Dedifferentiated amniotic fluid mesenchymal stem cell (primary cell): ENCODE results near the gene PMM1.
"Not testable (repeated sequence)": the region's sequence is repeated elsewhere in the genome, so short reads cannot be mapped to it uniquely, and the experiment has no call there.

Experiments
- DNase-seq: peaks from one replicate; pipeline ENCODE4 v3.0.0-alpha.2; 2016; ENCODE audit errors: extremely low spot score

The PMM1 gene

DNA sequence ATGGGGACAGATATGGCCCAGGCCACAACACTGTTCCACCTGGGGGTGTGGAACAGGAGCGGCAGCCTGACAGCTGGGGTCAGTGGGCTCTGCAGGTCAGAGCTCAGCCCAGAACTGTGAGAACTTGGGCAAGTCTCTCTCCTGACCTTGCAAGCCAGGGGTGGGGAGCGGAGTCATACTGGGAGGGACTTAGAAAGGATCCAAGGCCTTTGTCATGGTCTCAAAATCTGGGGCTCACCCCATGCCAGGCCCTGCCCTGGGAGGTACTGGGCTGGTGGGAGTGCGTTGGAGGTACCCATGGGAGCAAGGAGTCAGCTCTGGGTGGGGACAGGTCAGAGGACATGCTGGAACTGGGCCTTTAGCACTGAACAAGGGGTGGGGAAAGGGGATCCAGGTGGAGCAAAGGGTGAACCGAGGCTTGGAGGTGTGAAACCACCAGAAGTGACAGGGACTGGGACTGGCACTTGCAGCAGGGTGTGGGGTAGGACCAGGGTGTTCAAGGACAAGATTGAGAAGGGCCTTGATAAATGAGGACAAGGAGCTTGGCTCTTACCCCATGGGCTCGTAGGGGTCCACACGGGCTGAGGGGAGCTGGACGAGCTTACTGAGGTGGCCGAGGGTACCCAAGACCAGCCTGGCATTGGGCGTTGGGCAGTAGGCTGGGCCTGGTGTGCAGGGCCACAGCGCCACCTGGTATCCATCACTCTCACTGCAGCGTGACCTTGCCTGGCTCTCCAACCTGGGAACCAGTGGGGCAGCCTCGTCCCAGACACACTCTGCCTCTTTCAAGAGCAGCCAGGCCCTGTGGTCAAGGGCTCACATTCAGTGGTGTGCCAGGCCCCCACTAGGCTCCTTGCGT is 7.4 kb upstream of the PMM1 start:
- DNase-seq = peak; percentile 22

DNA sequence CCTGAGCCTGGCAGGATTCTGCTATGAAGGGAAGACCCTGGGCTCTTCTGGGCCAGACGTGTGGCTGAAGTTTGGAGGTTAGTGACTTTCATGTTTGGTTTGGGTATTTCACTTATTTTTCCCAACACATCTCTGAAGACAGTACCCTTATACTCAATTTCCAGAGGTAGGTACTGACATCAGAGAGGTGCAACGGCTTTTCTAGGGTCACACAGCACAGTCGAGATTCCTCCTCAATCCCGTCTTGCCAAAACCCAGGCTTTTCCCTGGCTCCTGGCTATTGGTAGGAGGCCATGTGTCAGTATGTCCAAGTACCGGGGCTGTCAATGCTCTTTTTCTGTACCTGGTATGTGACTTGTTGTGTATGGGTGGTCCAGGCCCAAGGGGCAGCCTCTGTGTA is 6.1 kb upstream of the PMM1 start:
- no peak for DNase-seq

DNA sequence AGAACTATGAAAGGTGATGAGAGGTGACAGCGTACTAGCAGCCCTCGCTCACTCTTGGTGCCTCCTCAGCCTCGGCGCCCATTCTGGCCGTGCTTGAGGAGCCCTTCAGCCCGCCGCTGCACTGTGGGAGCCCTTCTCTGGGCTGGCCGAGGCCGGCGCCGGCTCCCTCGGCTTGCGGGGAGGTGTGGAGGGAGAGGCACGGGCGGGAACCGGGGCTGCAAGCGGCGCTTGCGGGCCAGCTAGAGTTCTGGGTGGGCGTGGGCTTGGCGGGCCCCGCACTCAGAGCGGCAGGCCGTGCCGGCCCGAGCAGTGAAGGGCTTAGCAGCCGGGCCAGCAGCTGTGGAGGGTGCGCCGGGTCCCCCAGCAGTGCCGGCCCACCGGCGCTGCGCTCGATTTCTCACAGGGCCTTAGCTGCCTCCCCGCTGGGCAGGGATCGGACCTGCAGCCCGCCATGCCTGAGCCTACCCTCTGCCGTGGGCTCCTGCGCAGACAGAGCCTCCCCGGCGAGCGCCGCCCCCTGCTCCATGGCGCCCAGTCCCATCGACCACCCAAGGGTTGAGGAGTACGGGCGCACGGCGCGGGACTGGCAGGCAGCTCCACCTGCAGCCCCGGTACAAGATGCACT is 3.8 kb upstream of the PMM1 start:
- DNase-seq = not testable (repeated sequence)

DNA sequence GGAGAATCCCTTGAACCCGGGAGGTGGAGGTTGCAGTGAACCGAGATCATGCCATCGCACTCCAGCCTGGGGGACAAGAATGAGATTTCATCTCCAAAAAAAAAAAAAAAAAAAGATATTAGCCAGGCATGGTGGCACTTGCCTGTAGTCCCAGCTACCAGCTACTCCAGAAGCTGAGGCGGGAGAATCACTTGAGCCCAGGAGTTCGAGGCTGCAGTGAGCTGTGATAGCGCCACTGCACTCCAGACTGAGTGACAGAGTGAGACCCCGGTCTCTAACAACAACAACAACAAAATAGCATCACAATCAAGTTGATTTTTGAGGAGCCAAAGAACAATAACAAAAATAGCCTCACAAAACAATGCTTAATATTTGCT is 2.3 kb downstream of the PMM1 start:
- DNase-seq = no peak

DNA sequence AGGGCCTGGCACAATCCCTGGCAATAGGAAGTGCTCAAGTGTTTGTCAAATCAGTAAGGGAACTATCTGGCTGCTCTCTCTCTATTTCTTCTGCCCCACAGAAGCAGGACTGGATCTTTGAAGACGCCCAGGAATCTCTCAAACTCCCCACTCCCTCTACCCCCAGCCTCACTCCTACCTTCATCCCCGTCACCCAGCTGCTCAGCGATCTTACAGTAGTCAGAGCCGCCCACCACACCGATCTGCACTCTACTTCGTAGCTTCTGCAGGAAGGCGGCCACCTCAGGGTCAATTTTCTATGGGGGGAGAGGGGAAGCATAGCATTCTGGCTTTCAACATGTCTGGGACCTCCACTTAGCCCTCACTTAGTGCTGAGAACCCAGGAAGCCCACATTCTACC is 3.7 kb downstream of the PMM1 start:
- DNase-seq = no peak

DNA sequence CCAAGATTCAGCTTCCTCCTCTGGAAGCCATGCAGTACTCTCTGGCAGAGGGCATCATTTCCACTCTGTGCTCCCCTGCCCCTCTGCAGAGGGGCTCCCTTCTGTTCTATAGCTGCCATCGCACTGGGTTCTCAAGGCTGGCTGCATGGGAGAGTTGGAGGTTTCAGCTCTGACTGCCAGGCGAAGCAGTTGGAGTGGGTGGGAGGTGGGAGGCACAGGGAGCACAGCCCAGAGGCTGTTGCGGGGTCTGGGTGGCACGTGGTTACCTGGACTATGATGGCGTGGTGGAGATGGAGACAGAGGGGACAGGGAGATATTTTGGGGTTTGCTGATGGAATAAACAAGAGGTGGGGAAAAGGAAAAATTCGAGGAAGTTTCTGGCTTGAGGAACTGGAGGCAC is 4.8 kb downstream of the PMM1 start:
- DNase-seq = no peak

DNA sequence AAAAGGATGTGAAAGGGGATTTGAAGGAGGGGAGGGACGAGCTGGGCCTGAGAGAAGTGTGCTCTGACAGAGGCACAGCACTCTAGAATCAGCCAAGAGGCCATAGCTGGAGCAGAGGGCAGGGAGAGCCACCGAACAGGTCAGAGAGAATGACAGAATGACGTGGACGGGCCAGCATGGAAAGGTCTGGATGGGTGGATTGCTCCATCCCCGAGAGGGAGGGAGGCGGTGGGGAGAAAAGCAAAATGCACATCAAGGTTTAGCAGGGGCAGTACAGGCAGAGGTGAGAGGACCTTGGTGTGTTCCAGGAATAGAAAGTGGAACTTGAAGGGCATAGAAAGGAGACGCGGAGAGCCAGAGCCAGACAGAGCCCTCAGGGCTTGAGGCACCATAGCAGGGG is 6.9 kb downstream of the PMM1 start:
- DNase-seq = no peak

GRCh38 chr22:41579997-41580355 is 9.7 kb downstream of the PMM1 start:
- no peak for DNase-seq

- DNase-seq = no peak
Measured at GRCh38 chr22:41579297-41579996, 10.2 kb downstream of the PMM1 start.

DNA sequence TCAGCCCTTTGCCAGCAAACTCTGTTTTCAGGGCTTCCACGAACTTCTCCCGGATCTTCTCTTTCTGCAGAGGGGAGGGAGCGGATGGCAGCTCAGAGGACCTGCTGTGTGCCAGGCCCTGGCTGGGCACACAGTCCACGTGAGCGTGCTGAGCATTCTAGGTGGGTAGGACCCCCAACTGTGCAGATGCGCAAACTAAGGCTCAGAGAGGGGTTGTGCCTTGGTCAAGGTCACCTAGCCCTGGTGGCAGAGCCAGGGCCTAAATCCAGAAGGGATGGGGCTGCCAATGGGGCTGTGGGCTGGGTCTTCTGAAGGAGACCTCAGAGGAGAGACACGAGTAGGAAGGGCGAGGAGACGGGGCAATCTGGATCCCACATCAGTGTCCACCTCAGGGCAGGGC is 10.8 kb downstream of the PMM1 start:
- no peak for DNase-seq

DNA sequence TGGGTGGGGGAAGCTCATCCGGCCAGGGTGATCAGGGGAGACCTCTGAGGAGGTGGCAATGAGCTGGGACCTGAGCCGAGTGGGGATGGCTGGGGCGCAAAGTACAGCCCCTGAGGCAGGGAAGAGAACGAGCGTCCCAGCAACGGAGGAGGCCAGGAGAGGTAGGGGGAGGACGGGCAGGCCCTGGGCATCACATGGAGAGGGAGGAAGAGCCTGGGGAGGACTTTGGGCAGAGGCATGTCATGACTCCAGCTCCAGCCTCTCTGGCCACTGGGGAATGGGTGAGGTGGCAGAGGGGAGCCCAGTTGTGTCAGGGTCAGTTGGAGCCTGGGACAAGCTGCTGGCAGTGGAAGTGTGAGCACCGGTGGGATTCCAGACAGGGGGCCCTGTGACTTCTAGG is 11.5 kb downstream of the PMM1 start:
- DNase-seq = no peak

DNA sequence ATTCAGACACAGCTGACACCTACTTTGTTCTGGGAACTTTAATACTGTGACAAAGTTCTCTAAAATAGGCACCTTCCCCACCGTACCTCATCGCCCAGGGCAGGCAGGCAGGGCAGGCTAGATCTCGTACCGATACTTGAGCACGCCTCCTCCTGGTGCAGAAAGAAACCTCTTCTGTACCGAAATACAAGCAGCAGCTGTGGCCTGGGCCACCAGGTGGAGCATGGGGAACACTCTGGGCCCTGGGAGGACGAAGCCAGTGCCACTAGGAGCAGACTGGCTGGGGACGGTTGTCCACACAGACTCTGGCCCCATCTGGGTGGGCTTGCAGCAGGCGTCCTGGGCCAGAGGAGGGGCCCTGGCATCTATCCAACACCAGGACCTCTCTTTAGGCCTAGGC is 12.8 kb downstream of the PMM1 start:
- DNase-seq = no peak

GRCh38 chr22:41575533-41575932 is 14.1 kb downstream of the PMM1 start:
- no peak for DNase-seq

DNA sequence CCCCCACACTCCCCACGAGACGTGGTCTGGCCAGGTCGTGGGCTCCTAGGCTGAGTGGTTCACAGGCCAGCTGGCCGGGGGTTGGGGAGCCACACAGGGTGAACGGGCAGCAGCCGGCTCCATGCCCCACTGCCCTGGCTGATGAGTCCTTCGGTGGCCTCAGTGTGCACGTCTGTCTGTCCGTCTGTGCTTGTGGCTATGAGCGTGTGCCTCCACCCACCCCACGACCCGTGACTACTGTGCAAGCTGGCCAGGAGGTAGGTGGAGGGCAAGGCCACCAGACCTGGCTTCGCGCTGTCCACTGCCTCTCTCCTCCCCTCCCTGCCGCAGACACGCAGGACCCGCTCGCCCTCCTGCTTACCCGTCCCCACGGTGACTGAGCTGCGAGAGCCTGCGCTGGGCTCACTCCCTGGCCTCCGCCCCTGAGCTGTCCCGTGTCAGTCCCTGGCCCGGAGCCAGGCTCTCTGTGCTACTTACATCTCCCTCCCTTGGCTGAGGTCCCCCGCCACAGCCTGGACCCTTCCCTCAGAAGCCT is 14.7 kb downstream of the PMM1 start:
- DNase-seq = no peak

GRCh38 chr22:41573677-41574076 is 16.0 kb downstream of the PMM1 start:
- no peak for DNase-seq

DNA sequence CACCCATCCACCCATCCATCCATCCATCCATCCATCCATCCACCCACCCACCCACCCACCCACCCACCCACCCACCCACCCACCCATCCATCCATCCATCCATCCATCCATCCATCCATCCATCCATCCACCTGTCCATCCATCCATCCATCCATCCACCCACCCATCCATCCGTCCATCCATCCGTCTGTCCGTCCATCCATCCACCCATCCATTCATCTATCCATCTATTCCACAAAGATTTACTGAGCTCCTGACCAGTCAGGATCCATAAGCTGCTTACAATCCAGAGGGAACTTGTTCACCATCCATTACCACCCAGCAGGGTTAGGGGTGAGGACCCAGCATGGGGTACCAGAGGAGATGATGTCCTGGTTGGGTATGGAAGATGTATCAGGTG is 17.3 kb downstream of the PMM1 start:
- DNase-seq = not testable (repeated sequence)

DNA sequence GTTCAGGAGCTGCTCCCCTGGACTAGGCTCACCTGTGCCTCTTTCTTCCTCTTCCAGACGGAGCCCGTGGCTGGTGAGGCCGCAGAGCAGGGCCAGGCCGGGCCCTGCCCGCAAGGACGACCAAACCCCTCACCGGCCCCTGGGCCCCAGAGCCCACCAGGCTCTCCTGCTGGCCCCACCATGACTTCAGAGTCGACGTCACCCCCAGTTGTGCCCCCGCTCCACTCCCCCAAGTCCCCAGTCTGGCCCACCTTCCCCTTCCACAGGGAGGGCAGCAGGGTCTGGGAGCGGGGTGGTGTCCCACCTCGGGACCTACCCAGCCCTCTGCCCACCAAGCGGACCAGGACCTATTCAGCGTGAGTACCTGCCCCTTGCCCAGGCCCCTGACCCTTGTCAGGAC is 17.9 kb downstream of the PMM1 start:
- no peak for DNase-seq

GRCh38 chr22:41570221-41570620 is 19.4 kb downstream of the PMM1 start:
- DNase-seq = no peak

- no peak for DNase-seq
Measured at GRCh38 chr22:41568811-41569210, 20.8 kb downstream of the PMM1 start.

GRCh38 chr22:41567512-41567768 is 22.2 kb downstream of the PMM1 start:
- no peak for DNase-seq

- DNase-seq = no peak
Measured at GRCh38 chr22:41565403-41566054, 24.1 kb downstream of the PMM1 start.

GRCh38 chr22:41564563-41564962 is 25.1 kb downstream of the PMM1 start:
- no peak for DNase-seq
